ENCODE results near the gene SLC6A12.

GRCh38 chr12:223841-224240 is 9.9 kb upstream of the SLC6A12 start:
- no peak for TF ChIP-seq CTCF (IDR thresholded peaks at IDR 0.05)
- no peak for TF ChIP-seq POLR2A (IDR thresholded peaks at IDR 0.05)

All from heart left ventricle (tissue), 13 donors.